ENCODE data around the gene SLC25A21.
"Not testable (repeated sequence)": the region's sequence is repeated elsewhere in the genome, so short reads cannot be mapped to it uniquely, and the experiment has no call there.

Gene SLC25A21

GRCh38 chr14:37186865-37187264, 14.5 kb upstream of the SLC25A21 start:
- no peak for DNase-seq (ENCODE audit: low spot score)

GRCh38 chr14:37185670-37186069, 13.3 kb upstream of the SLC25A21 start:
- DNase-seq (ENCODE audit: low spot score): no peak

- not testable (repeated sequence) for DNase-seq (ENCODE audit: low spot score)
These were observed 12.1 kb upstream of the SLC25A21 start for GRCh38 chr14:37184520-37184919.

GRCh38 chr14:37181441-37181840, 9.0 kb upstream of the SLC25A21 start:
- no peak for DNase-seq (ENCODE audit: low spot score)

GRCh38 chr14:37180886-37181285, 8.5 kb upstream of the SLC25A21 start:
- DNase-seq (ENCODE audit: low spot score): not testable (repeated sequence)

GRCh38 chr14:37179896-37180502, 7.6 kb upstream of the SLC25A21 start:
- DNase-seq (ENCODE audit: low spot score): no peak

GRCh38 chr14:37172936-37173614, 669 bp upstream of the SLC25A21 start:
- peak; percentile 38 for DNase-seq (ENCODE audit: low spot score)

GRCh38 chr14:37171678-37172023, 755 bp downstream of the SLC25A21 start:
- no peak for DNase-seq (ENCODE audit: low spot score)

GRCh38 chr14:37170993-37171392, 1.4 kb downstream of the SLC25A21 start:
- peak; percentile 38 for DNase-seq (ENCODE audit: low spot score)

- DNase-seq (ENCODE audit: low spot score): peak; percentile 34
These were observed 2.2 kb downstream of the SLC25A21 start for GRCh38 chr14:37170237-37170636.

GRCh38 chr14:37168721-37169120, 3.7 kb downstream of the SLC25A21 start:
- peak; percentile 95 for DNase-seq (ENCODE audit: low spot score)

GRCh38 chr14:37167151-37168047, 5.0 kb downstream of the SLC25A21 start:
- DNase-seq (ENCODE audit: low spot score): peak; percentile 38

GRCh38 chr14:37165794-37166193, 6.6 kb downstream of the SLC25A21 start:
- no peak for DNase-seq (ENCODE audit: low spot score)

GRCh38 chr14:37162307-37162706, 10.1 kb downstream of the SLC25A21 start:
- DNase-seq (ENCODE audit: low spot score): not testable (repeated sequence)

- DNase-seq (ENCODE audit: low spot score): no peak
These were observed 14.4 kb downstream of the SLC25A21 start for GRCh38 chr14:37157987-37158386.

GRCh38 chr14:37153483-37153882, 18.9 kb downstream of the SLC25A21 start:
- no peak for DNase-seq (ENCODE audit: low spot score)

- DNase-seq (ENCODE audit: low spot score): no peak
These were observed 19.4 kb downstream of the SLC25A21 start for GRCh38 chr14:37153005-37153404.

GRCh38 chr14:37150414-37150813, 22.0 kb downstream of the SLC25A21 start:
- DNase-seq (ENCODE audit: low spot score): peak; percentile 75

- no peak for DNase-seq (ENCODE audit: low spot score)
These were observed 25.0 kb downstream of the SLC25A21 start for GRCh38 chr14:37147310-37147880.

GRCh38 chr14:37146438-37146837, 26.0 kb downstream of the SLC25A21 start:
- not testable (repeated sequence) for DNase-seq (ENCODE audit: low spot score)

- DNase-seq (ENCODE audit: low spot score): peak; percentile 23
These were observed 27.0 kb downstream of the SLC25A21 start for GRCh38 chr14:37145395-37145794.

- no peak for DNase-seq (ENCODE audit: low spot score)
These were observed 27.6 kb downstream of the SLC25A21 start for GRCh38 chr14:37144729-37145363.

Measured in hematopoietic multipotent progenitor cell treated with erythropoietin and hydrocortisone succinate and interleukin-3 and kit ligand, for 15 days (in vitro differentiated cells).